GM18505 (cell line): ENCODE measurements around the gene AOPEP.

Experiments used
- ATAC-seq: cut with Tn5 transposase; IDR thresholded peaks from one replicate; pipeline ENCODE4 v1.9.1; 2021; ENCODE audit not compliant: unreplicated experiment
- POLR2A ChIP-seq: IDR thresholded peaks from 4 replicates; pipeline ENCODE4 v1.6.1; 2011; ENCODE audit warnings: borderline replicate concordance; ENCODE audit not compliant: insufficient read depth, insufficient read length; ENCODE audit errors: extremely low read depth

The AOPEP gene

GRCh38 chr9:95062596-95063065 is 336.1 kb downstream of the AOPEP start:
- no peak for TF ChIP-seq POLR2A
- ATAC-seq, result no peak

GRCh38 chr9:95063300-95063699 is 336.8 kb downstream of the AOPEP start:
- TF ChIP-seq POLR2A, result no peak
- no peak for ATAC-seq

- ATAC-seq, result no peak
- TF ChIP-seq POLR2A, result no peak
Measured at GRCh38 chr9:95065224-95065623, 338.7 kb downstream of the AOPEP start.

GRCh38 chr9:95067057-95067456 is 340.6 kb downstream of the AOPEP start:
- no peak for TF ChIP-seq POLR2A
- ATAC-seq, result no peak

GRCh38 chr9:95067897-95068296 is 341.4 kb downstream of the AOPEP start:
- ATAC-seq, result no peak
- no peak for TF ChIP-seq POLR2A

- TF ChIP-seq POLR2A, result no peak
- ATAC-seq, result no peak
Measured at GRCh38 chr9:95070549-95071021, 344.1 kb downstream of the AOPEP start.

GRCh38 chr9:95071450-95071849 is 345.0 kb downstream of the AOPEP start:
- ATAC-seq, result no peak
- no peak for TF ChIP-seq POLR2A

GRCh38 chr9:95071925-95072324 is 345.4 kb downstream of the AOPEP start:
- ATAC-seq, result no peak
- no peak for TF ChIP-seq POLR2A

GRCh38 chr9:95073042-95073607 is 346.6 kb downstream of the AOPEP start:
- ATAC-seq, result no peak
- TF ChIP-seq POLR2A, result no peak

GRCh38 chr9:95073918-95074317 is 347.4 kb downstream of the AOPEP start:
- no peak for TF ChIP-seq POLR2A

GRCh38 chr9:95074632-95075031 is 348.1 kb downstream of the AOPEP start:
- TF ChIP-seq POLR2A, result no peak
- ATAC-seq, result no peak

More at GRCh38 chr9:95073918-95074317, 347.4 kb downstream of the AOPEP start:
- ATAC-seq, result no peak

GRCh38 chr9:95075700-95076099 is 349.2 kb downstream of the AOPEP start:
- no peak for TF ChIP-seq POLR2A
- ATAC-seq, result no peak

- no peak for TF ChIP-seq POLR2A
- ATAC-seq, result no peak
Measured at GRCh38 chr9:95076696-95077052, 350.2 kb downstream of the AOPEP start.

- no peak for TF ChIP-seq POLR2A
- ATAC-seq, result no peak
Measured at GRCh38 chr9:95077053-95077765, 350.7 kb downstream of the AOPEP start.
